ENCODE measurements around the gene CHMP6.

DNA sequence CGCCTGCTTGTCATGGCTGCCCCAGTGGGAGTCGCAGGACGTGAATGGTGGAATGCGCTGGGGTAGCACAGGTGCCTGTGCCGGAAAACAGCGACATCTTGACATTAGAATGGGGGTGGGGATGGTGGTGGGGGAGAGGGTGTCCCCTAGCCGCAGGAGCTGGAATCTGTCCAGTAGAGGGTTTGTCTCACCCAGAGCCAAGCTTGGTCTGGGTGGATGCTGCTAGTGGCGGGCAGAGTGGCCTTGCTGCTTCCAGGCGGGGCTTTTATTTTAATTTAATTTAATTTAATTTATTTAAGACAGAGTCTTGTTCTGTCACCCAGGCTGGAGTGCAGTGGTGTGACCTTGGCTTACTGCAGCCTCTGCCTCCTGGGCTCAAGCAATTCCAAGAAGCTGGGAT is 51.0 kb downstream of the CHMP6 start:
- TF ChIP-seq, protein P1, sequence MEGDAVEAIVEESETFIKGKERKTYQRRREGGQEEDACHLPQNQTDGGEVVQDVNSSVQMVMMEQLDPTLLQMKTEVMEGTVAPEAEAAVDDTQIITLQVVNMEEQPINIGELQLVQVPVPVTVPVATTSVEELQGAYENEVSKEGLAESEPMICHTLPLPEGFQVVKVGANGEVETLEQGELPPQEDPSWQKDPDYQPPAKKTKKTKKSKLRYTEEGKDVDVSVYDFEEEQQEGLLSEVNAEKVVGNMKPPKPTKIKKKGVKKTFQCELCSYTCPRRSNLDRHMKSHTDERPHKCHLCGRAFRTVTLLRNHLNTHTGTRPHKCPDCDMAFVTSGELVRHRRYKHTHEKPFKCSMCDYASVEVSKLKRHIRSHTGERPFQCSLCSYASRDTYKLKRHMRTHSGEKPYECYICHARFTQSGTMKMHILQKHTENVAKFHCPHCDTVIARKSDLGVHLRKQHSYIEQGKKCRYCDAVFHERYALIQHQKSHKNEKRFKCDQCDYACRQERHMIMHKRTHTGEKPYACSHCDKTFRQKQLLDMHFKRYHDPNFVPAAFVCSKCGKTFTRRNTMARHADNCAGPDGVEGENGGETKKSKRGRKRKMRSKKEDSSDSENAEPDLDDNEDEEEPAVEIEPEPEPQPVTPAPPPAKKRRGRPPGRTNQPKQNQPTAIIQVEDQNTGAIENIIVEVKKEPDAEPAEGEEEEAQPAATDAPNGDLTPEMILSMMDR (IDR thresholded peaks at IDR 0.05 in 8 of 11, conservative IDR thresholded peaks at IDR 0.05 in 3 of 11): no peak
- no peak for TF ChIP-seq POLR2A (IDR thresholded peaks at IDR 0.05)
- no peak for TF ChIP-seq POLR2AphosphoS5 (IDR thresholded peaks at IDR 0.05)
